ENCODE measurements around the gene CCDC171. TPM values are rescaled to one million over a fixed set of nuclear protein-coding genes. Genes with fewer than 3 reads are reported as not detected.
"Not testable (repeated sequence)": the region's sequence is repeated elsewhere in the genome, so short reads cannot be mapped to it uniquely, and the experiment has no call there.

Gene CCDC171
- total RNA-seq, 1 experiment from 2014 or later = 2.4 TPM

GRCh38 chr9:15525958-15526357 is 26.9 kb upstream of the CCDC171 start:
- Histone ChIP-seq H3K4me2 (ENCODE audit: insufficient read depth, insufficient read length, low read length) (no peak overlapping the region), H3K4me1 (ENCODE audit: insufficient read depth, low read length) (no peaks in the 10 kb centered on the region), H2BK5ac (ENCODE audit: insufficient read length, low read length) (no peak overlapping the region), H3K18ac (ENCODE audit: insufficient read length, low read depth, low read length) (no peak overlapping the region), H3K23me2 (ENCODE audit: insufficient read length, low read depth, low read length, poor library complexity, severe bottlenecking) (no peaks in the 10 kb centered on the region), H3K27me3 (ENCODE audit: insufficient read depth, low read length) (no peaks in the 10 kb centered on the region), H3K9me3 (ENCODE audit: control insufficient read depth, low read depth, low read length) (no peaks in the 10 kb centered on the region), H3K9ac (ENCODE audit: extremely low read depth, insufficient read length, low read length) (no peak overlapping the region), H2BK12ac (ENCODE audit: insufficient read length, low read depth, low read length) (no peak overlapping the region), H3T11ph (ENCODE audit: low read length) (no peak overlapping the region), H3K23ac (ENCODE audit: insufficient read length, low read depth, low read length) (no peak overlapping the region), H2BK20ac (ENCODE audit: low read depth, low read length, poor library complexity, severe bottlenecking) (no peak overlapping the region), H4K8ac (replicated peaks; ENCODE audit: insufficient read length, low read depth, low read length) (no peak overlapping the region), H3K4ac (ENCODE audit: low read depth, low read length) (no peak overlapping the region), H2AFZ (ENCODE audit: low read length) (no peak overlapping the region), H2AK5ac (ENCODE audit: insufficient read length, low read length) (no peak overlapping the region), H4K5ac (ENCODE audit: insufficient read length, low read depth, low read length) (no peak overlapping the region), H3K27ac (ENCODE audit: insufficient read length, low read depth, low read length) (no peak overlapping the region), H3K79me1 (ENCODE audit: insufficient read depth, low read depth, low read length, poor library complexity, severe bottlenecking) (no peaks in the 10 kb centered on the region), H2BK120ac (ENCODE audit: low read depth, low read length, poor library complexity, severe bottlenecking) (no peak overlapping the region), H3K79me2 (ENCODE audit: insufficient read depth, low read length) (no peaks in the 10 kb centered on the region), H3K56ac (ENCODE audit: insufficient read length, low read depth, low read length) (no peak overlapping the region), H3K14ac (ENCODE audit: insufficient read depth, low read length) (no peak overlapping the region), H2BK15ac (ENCODE audit: low read depth, low read length) (no peak overlapping the region), H4K91ac (ENCODE audit: insufficient read length, low read depth, low read length) (no peak overlapping the region), H4K20me1 (ENCODE audit: control insufficient read depth, insufficient read depth, insufficient read length) (no peaks in the 10 kb centered on the region)
- no peaks in the 10 kb centered on the region for H3K27me3 Mint-ChIP-seq (ENCODE audit: low read depth)
- TF ChIP-seq CTCF (conservative IDR thresholded peaks at IDR 0.05) = no peak
- H3K9me3 Mint-ChIP-seq = no peaks in the 10 kb centered on the region
- H3K4me3 Mint-ChIP-seq = no peak overlapping the region
- peaks cover 10 to 15% of the 10 kb centered on the region in 2 experiments for H3K4me1 Mint-ChIP-seq
- H3K36me3 Mint-ChIP-seq (ENCODE audit: insufficient read depth in 1 of 3, low read depth in 3 of 3) = no peaks in the 10 kb centered on the region
- DNase-seq = no peak
- H3K27ac Mint-ChIP-seq = no peak overlapping the region
- WGBS (ENCODE audit: extremely low coverage, insufficient read length, low lambda C conversion rate) = no CpG with 5 or more reads among the region's 2 CpGs

- not testable (repeated sequence) for H3K9ac ChIP-seq (ENCODE audit: extremely low read depth, insufficient read length, low read length); H2BK20ac ChIP-seq (ENCODE audit: low read depth, low read length, poor library complexity, severe bottlenecking); H2AK5ac ChIP-seq (ENCODE audit: insufficient read length, low read length); H2BK5ac ChIP-seq (ENCODE audit: insufficient read length, low read length); H3K27me3 ChIP-seq (ENCODE audit: insufficient read depth, low read length); H3K56ac ChIP-seq (ENCODE audit: insufficient read length, low read depth, low read length); H4K5ac ChIP-seq (ENCODE audit: insufficient read length, low read depth, low read length); H3K27ac ChIP-seq (ENCODE audit: insufficient read length, low read depth, low read length); H4K20me1 ChIP-seq (ENCODE audit: control insufficient read depth, insufficient read depth, insufficient read length); H3K36me3 Mint-ChIP-seq (ENCODE audit: insufficient read depth in 1 of 3, low read depth in 3 of 3); H3K4me3 Mint-ChIP-seq; H3K79me2 ChIP-seq (ENCODE audit: insufficient read depth, low read length); H3K4ac ChIP-seq (ENCODE audit: low read depth, low read length); H2BK12ac ChIP-seq (ENCODE audit: insufficient read length, low read depth, low read length); H3K4me1 Mint-ChIP-seq; H4K8ac ChIP-seq (replicated peaks; ENCODE audit: insufficient read length, low read depth, low read length); H3K4me2 ChIP-seq (ENCODE audit: insufficient read depth, insufficient read length, low read length); H3K14ac ChIP-seq (ENCODE audit: insufficient read depth, low read length); H2BK15ac ChIP-seq (ENCODE audit: low read depth, low read length); H3K23me2 ChIP-seq (ENCODE audit: insufficient read length, low read depth, low read length, poor library complexity, severe bottlenecking); H3K9me3 Mint-ChIP-seq; H3K23ac ChIP-seq (ENCODE audit: insufficient read length, low read depth, low read length); H3K9me3 ChIP-seq (ENCODE audit: control insufficient read depth, low read depth, low read length); H2AFZ ChIP-seq (ENCODE audit: low read length); DNase-seq; H4K91ac ChIP-seq (ENCODE audit: insufficient read length, low read depth, low read length); H3T11ph ChIP-seq (ENCODE audit: low read length); H3K27ac Mint-ChIP-seq; H3K18ac ChIP-seq (ENCODE audit: insufficient read length, low read depth, low read length); H3K4me1 ChIP-seq (ENCODE audit: insufficient read depth, low read length); H3K27me3 Mint-ChIP-seq (ENCODE audit: low read depth); H3K79me1 ChIP-seq (ENCODE audit: insufficient read depth, low read depth, low read length, poor library complexity, severe bottlenecking); H2BK120ac ChIP-seq (ENCODE audit: low read depth, low read length, poor library complexity, severe bottlenecking)
- no CpG with 5 or more reads among the region's 5 CpGs for WGBS (ENCODE audit: extremely low coverage, insufficient read length, low lambda C conversion rate)
Measured at GRCh38 chr9:15527035-15527434, 25.8 kb upstream of the CCDC171 start.

All from H9 (cell line).